Endodermal cell (in vitro differentiated cells): ENCODE data around the gene ZNF618. TPM values are rescaled to one million over a fixed set of nuclear protein-coding genes. Genes with fewer than 3 reads are reported as not detected.

Experiments used
- DNase-seq: peaks from one replicate; pipeline ENCODE4 v3.0.0-alpha.2; 2017
- H3K27ac ChIP-seq: 2 replicates; pipeline ENCODE4 v1.5.1; 2013; ENCODE audit warnings: mild to moderate bottlenecking, low read depth, low read length, moderate library complexity
- H3K27me3 ChIP-seq: 2 replicates; pipeline ENCODE4 v1.6.1; 2013; ENCODE audit warnings: mild to moderate bottlenecking, low read length, moderate library complexity; ENCODE audit not compliant: insufficient read depth, control insufficient read depth, poor library complexity, severe bottlenecking
- H3K36me3 ChIP-seq: 2 replicates; pipeline ENCODE4 v1.7.0; 2013; ENCODE audit warnings: mild to moderate bottlenecking, low read length, moderate library complexity; ENCODE audit not compliant: control insufficient read depth, insufficient read depth
- H3K4me1 ChIP-seq: one replicate; pipeline ENCODE4 v1.7.0; 2013; ENCODE audit warnings: low read length; ENCODE audit not compliant: control insufficient read depth, insufficient read depth
- H3K4me3 ChIP-seq: 2 replicates; pipeline ENCODE4 v1.5.1; 2013; ENCODE audit warnings: mild to moderate bottlenecking, low read length, moderate library complexity
- H3K9ac ChIP-seq: 2 replicates; pipeline ENCODE4 v1.6.1; 2013; ENCODE audit warnings: mild to moderate bottlenecking, low read length, moderate library complexity; ENCODE audit not compliant: poor library complexity, severe bottlenecking; ENCODE audit errors: extremely low read depth
- H3K9me3 ChIP-seq: 2 replicates; pipeline ENCODE4 v1.6.1; 2013; ENCODE audit warnings: mild to moderate bottlenecking, low read length, moderate library complexity; ENCODE audit not compliant: control insufficient read depth
- H3K27ac Mint-ChIP-seq: 2 replicates; pipeline ENCODE4 v1.8.0; 2020; ENCODE audit warnings: mixed read lengths
- H3K27me3 Mint-ChIP-seq: 2 replicates; pipeline ENCODE4 v1.8.0; 2021; ENCODE audit warnings: mild to moderate bottlenecking, mixed read lengths; ENCODE audit not compliant: insufficient read depth
- H3K36me3 Mint-ChIP-seq: 2 replicates; pipeline ENCODE4 v1.8.0; 2020; ENCODE audit warnings: low read depth, mixed read lengths
- H3K4me1 Mint-ChIP-seq: 2 replicates; pipeline ENCODE4 v1.8.0; 2020; ENCODE audit warnings: mixed read lengths
- H3K4me3 Mint-ChIP-seq: 2 replicates; pipeline ENCODE4 v1.8.0; 2020; ENCODE audit warnings: mild to moderate bottlenecking, moderate library complexity, mixed read lengths
- H3K9me3 Mint-ChIP-seq: 2 replicates; pipeline ENCODE4 v1.8.0; 2020; ENCODE audit warnings: mild to moderate bottlenecking, mixed read lengths
- WGBS, 2 experiments: methylation state at CpG; one replicate each; pipeline versions ENCODE4 v1.1.5 to v1.1.7; 2013; ENCODE audit warnings: missing lambda C conversion rate in 2 of 2, mixed read lengths in 1 of 2; ENCODE audit not compliant: insufficient coverage in 1 of 2, insufficient read length in 1 of 2; 5-methylcytosine and 5-hydroxymethylcytosine counted together
- total RNA-seq, 2 donors: library from RNA; stranded (reverse); fragmentation: NEBNext Ultra II Directional in 1 of 2; extraction: Animal tissue kit (Norgen Biotek cat#: 25700) in 1 of 2; gene quantifications; 2 replicates in 1 of 2; 3 replicates in 1 of 2; pipeline ENCODE4 v1.2.1, GENCODE V29; 2021
- TF ChIP-seq, protein P1 (sequence below): fragments of 200-600 bp; sonication (generic); conservative IDR thresholded peaks from 2 replicates; pipeline ENCODE4 v1.5.0; 2021; ENCODE audit warnings: antibody characterized with exemption, mild to moderate bottlenecking

ZNF618 gene
- total RNA-seq, 2 donors from 2014 or later: 34.5 to 37.5 TPM

DNA sequence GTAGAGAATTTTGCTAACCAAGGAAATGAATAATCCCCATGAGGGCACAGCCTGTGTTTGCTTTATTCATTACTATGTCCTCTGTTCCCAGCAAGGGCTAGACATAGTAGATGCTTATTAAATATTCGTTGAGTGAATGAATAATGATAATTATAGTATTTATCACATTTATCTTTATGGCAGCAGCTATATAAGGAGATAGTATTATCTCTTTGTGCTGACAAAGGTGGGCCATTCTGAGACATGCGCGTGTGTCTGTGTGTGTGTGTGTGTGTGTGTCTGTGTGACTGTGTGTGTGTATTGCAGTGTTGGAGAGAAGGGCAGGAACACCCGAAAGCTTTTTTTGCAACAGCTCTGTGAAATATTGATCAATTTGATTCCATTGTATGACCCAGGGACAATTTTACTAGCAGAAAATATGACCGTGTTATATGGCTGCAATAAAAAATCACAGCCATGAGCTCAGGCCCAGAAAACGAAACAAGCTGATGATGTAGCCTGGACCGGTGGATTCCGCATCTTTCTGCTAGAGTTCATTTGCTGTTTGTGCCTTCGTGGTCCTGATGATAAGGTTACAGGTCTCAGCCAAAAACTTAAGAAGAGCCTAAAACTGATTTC, 39.8 kb downstream of the ZNF618 start:
- H3K27ac Mint-ChIP-seq: no peak overlapping the region
- Histone ChIP-seq H3K27ac (no peak overlapping the region), H3K36me3 (peaks cover 7% of the 10 kb centered on the region), H3K9ac (no peak overlapping the region), H3K4me1 (no peaks in the 10 kb centered on the region), H3K27me3 (no peaks in the 10 kb centered on the region), H3K4me3 (no peak overlapping the region), H3K9me3 (no peaks in the 10 kb centered on the region)
- no peaks in the 10 kb centered on the region for H3K9me3 Mint-ChIP-seq
- no peak overlapping the region for H3K4me3 Mint-ChIP-seq
- 93 to 96% methylated on average over 6 to 8 of the region's 9 CpGs for WGBS, 2 experiments
- H3K4me1 Mint-ChIP-seq: peaks cover 5% of the 10 kb centered on the region
- no peaks in the 10 kb centered on the region for H3K27me3 Mint-ChIP-seq
- H3K36me3 Mint-ChIP-seq: peaks cover 10% of the 10 kb centered on the region
- TF ChIP-seq, protein P1, sequence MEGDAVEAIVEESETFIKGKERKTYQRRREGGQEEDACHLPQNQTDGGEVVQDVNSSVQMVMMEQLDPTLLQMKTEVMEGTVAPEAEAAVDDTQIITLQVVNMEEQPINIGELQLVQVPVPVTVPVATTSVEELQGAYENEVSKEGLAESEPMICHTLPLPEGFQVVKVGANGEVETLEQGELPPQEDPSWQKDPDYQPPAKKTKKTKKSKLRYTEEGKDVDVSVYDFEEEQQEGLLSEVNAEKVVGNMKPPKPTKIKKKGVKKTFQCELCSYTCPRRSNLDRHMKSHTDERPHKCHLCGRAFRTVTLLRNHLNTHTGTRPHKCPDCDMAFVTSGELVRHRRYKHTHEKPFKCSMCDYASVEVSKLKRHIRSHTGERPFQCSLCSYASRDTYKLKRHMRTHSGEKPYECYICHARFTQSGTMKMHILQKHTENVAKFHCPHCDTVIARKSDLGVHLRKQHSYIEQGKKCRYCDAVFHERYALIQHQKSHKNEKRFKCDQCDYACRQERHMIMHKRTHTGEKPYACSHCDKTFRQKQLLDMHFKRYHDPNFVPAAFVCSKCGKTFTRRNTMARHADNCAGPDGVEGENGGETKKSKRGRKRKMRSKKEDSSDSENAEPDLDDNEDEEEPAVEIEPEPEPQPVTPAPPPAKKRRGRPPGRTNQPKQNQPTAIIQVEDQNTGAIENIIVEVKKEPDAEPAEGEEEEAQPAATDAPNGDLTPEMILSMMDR: no peak
- DNase-seq: no peak

DNA sequence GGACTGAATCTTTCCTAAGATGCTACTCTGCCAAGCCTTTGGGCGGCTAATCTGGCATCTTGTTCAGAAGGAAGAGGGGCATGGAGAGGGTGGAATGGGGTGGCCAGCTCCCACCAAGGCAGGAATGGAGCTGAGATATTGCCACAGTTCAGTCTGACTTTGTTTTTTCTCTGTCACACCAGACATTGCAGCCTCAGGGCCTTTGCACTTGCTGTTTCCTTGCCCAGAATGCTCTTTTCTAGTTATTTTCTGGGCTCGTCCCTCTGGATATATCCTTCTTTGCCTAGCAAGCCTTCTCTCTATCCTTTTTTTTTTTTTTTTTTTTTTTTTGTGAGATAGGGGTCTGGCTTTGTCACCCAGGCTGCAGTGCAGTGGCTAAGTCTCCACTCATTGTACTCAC, 40.8 kb downstream of the ZNF618 start:
- no peak overlapping the region for H3K4me3 Mint-ChIP-seq
- no peaks in the 10 kb centered on the region for H3K4me1 ChIP-seq
- no peak for DNase-seq
- peaks cover 15% of the 10 kb centered on the region for H3K36me3 Mint-ChIP-seq
- H3K4me1 Mint-ChIP-seq: peaks cover 5% of the 10 kb centered on the region
- peaks cover 7% of the 10 kb centered on the region for H3K36me3 ChIP-seq
- no peaks in the 10 kb centered on the region for H3K27me3 ChIP-seq
- no peak overlapping the region for H3K27ac Mint-ChIP-seq
- H3K4me3 ChIP-seq: no peak overlapping the region
- H3K27me3 Mint-ChIP-seq: no peaks in the 10 kb centered on the region
- TF ChIP-seq, protein P1: no peak
- WGBS, 2 experiments: 100% methylated on average over 1 to 2 of the region's 2 CpGs
- no peak overlapping the region for H3K9ac ChIP-seq
- H3K9me3 Mint-ChIP-seq: no peaks in the 10 kb centered on the region
- H3K27ac ChIP-seq: no peak overlapping the region
- no peaks in the 10 kb centered on the region for H3K9me3 ChIP-seq

DNA sequence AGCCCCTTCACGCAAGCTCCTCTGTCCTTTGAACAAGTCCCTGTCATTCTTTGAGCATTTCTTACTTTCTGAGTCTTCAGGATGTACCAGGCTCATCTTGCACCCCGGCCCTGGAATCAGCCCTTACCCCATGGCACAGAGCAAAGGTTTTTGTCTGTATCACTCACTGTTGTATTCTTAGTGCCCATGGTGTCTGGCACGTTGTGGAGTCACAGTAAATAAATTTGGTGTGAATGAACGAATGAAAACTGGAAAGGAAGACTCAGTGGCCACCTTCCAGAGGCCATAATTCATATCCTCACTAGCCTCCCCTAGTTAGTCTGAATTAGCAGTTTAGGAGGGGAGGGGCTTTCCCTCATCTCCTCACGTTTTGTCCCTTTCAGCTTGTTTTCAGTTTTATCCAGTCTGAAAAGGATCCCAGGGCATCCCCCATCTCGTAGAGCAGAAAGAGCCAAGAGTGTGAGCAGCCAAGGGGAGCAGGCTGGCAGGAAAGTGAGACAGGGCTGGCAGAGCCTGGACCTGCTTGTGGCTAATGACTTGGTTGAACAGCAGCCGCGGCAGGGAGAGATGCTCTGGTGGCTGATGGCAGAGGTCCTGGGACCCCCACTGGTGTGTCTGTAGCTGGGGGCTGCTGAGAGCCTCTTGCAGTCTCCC, 42.7 kb downstream of the ZNF618 start:
- H3K27me3 Mint-ChIP-seq: no peaks in the 10 kb centered on the region
- no peak overlapping the region for H3K9ac ChIP-seq
- no peak overlapping the region for H3K4me3 ChIP-seq
- H3K4me1 Mint-ChIP-seq: peaks cover 5% of the 10 kb centered on the region
- peaks cover 7% of the 10 kb centered on the region for H3K36me3 ChIP-seq
- no peak overlapping the region for H3K4me3 Mint-ChIP-seq
- WGBS, 2 experiments: 70 to 90% methylated on average over 2 to 8 of the region's 8 CpGs
- DNase-seq: no peak
- H3K27me3 ChIP-seq: no peaks in the 10 kb centered on the region
- no peak overlapping the region for H3K27ac Mint-ChIP-seq
- peaks cover 26% of the 10 kb centered on the region for H3K36me3 Mint-ChIP-seq
- peaks cover 13% of the 10 kb centered on the region for H3K9me3 ChIP-seq
- TF ChIP-seq, protein P1: no peak
- peaks cover 6% of the 10 kb centered on the region for H3K9me3 Mint-ChIP-seq
- no peaks in the 10 kb centered on the region for H3K4me1 ChIP-seq
- peak overlapping the region; percentile 49 for H3K27ac ChIP-seq
